ENCODE measurements around the gene AMBRA1.

AMBRA1 gene

GRCh38 chr11:46553814-46554212, 40.0 kb downstream of the AMBRA1 start:
- TF ChIP-seq YY1 (IDR thresholded peaks at IDR 0.05; ENCODE audit: low read depth) (no peak), CREB1 (IDR thresholded peaks at IDR 0.05; ENCODE audit: low read depth) (no peak), EP300 (IDR thresholded peaks at IDR 0.05; ENCODE audit: borderline replicate concordance) (no peak), EGR1 (IDR thresholded peaks at IDR 0.05) (no peak), CEBPB (IDR thresholded peaks at IDR 0.05) (no peak), RAD21 (IDR thresholded peaks at IDR 0.05; ENCODE audit: low read depth) (no peak), MAX (IDR thresholded peaks at IDR 0.05) (no peak), REST (IDR thresholded peaks at IDR 0.05; ENCODE audit: low read depth) (no peak), TAF1 (IDR thresholded peaks at IDR 0.05; ENCODE audit: low read depth) (no peak), ZBTB7A (IDR thresholded peaks at IDR 0.05; ENCODE audit: low read depth) (no peak)

- TF ChIP-seq TEAD4 (IDR thresholded peaks at IDR 0.05) = no peak
- no peak for TF ChIP-seq TAF1 (IDR thresholded peaks at IDR 0.05; ENCODE audit: low read depth)
- no peak for TF ChIP-seq EGR1 (IDR thresholded peaks at IDR 0.05)
- TF ChIP-seq EP300 (IDR thresholded peaks at IDR 0.05; ENCODE audit: borderline replicate concordance) = no peak
- no peak for TF ChIP-seq USF1 (IDR thresholded peaks at IDR 0.05)
- no peak for TF ChIP-seq RAD21 (IDR thresholded peaks at IDR 0.05; ENCODE audit: low read depth)
- TF ChIP-seq ZBTB7A (IDR thresholded peaks at IDR 0.05; ENCODE audit: low read depth) = no peak
- no peak for TF ChIP-seq YY1 (IDR thresholded peaks at IDR 0.05; ENCODE audit: low read depth)
- TF ChIP-seq FOXM1 (IDR thresholded peaks at IDR 0.05; ENCODE audit: borderline replicate concordance, low read depth) = no peak
Observed at GRCh38 chr11:46551261-46551660, 42.6 kb downstream of the AMBRA1 start.

GRCh38 chr11:46547579-46547978, 46.2 kb downstream of the AMBRA1 start:
- TF ChIP-seq MAX (IDR thresholded peaks at IDR 0.05) (no peak), FOXM1 (IDR thresholded peaks at IDR 0.05; ENCODE audit: borderline replicate concordance, low read depth) (no peak), USF1 (IDR thresholded peaks at IDR 0.05) (no peak)

- TF ChIP-seq TCF12 (IDR thresholded peaks at IDR 0.05; ENCODE audit: low read depth) (no peak), MAX (IDR thresholded peaks at IDR 0.05) (no peak)
Observed at GRCh38 chr11:46543564-46543963, 50.3 kb downstream of the AMBRA1 start.

- TF ChIP-seq YY1 (IDR thresholded peaks at IDR 0.05; ENCODE audit: low read depth) (no peak), RAD21 (IDR thresholded peaks at IDR 0.05; ENCODE audit: low read depth) (no peak), CEBPB (IDR thresholded peaks at IDR 0.05) (no peak), TAF1 (IDR thresholded peaks at IDR 0.05; ENCODE audit: low read depth) (no peak), TCF12 (IDR thresholded peaks at IDR 0.05; ENCODE audit: low read depth) (no peak)
Observed at GRCh38 chr11:46541593-46542371, 52.0 kb downstream of the AMBRA1 start.

GRCh38 chr11:46540807-46541206, 53.0 kb downstream of the AMBRA1 start:
- TF ChIP-seq ZBTB7A (IDR thresholded peaks at IDR 0.05; ENCODE audit: low read depth) = no peak
- TF ChIP-seq RAD21 (IDR thresholded peaks at IDR 0.05; ENCODE audit: low read depth) = no peak
- TF ChIP-seq REST (IDR thresholded peaks at IDR 0.05; ENCODE audit: low read depth) = no peak
- no peak for TF ChIP-seq TCF12 (IDR thresholded peaks at IDR 0.05; ENCODE audit: low read depth)
- TF ChIP-seq MAX (IDR thresholded peaks at IDR 0.05) = no peak
- TF ChIP-seq TAF1 (IDR thresholded peaks at IDR 0.05; ENCODE audit: low read depth) = no peak
- TF ChIP-seq CREB1 (IDR thresholded peaks at IDR 0.05; ENCODE audit: low read depth) = no peak
- TF ChIP-seq NFIC (IDR thresholded peaks at IDR 0.05) = no peak
- no peak for TF ChIP-seq CEBPB (IDR thresholded peaks at IDR 0.05)
- no peak for TF ChIP-seq USF1 (IDR thresholded peaks at IDR 0.05)
- no peak for TF ChIP-seq YY1 (IDR thresholded peaks at IDR 0.05; ENCODE audit: low read depth)

Measured in Ishikawa (cell line).